Activated T-helper 1 cell treated with anti-CD3 and anti-CD28 coated beads, Interleukin-12 subunit alpha, Interleukin-12 subunit beta, Interleukin-2, Interleukin-4 antibody, amounts not matched to agents 30 ng/mL and 10 ng/mL and 1 ng/mL, durations not matched to agents 14 hours and 24 hours and 36 hours (primary cell): ENCODE results near the gene MS4A4E. TPM values are rescaled to one million over a fixed set of nuclear protein-coding genes. Genes with fewer than 3 reads are reported as not detected.
"Not testable (repeated sequence)": the region's sequence is repeated elsewhere in the genome, so short reads cannot be mapped to it uniquely, and the experiment has no call there.

Experiments
- DNase-seq: peaks from one replicate; pipeline ENCODE4 v3.0.0; 2021; ENCODE audit warnings: low spot score
- H3K27ac Mint-ChIP-seq: one replicate; pipeline ENCODE4 v1.8.0; 2021; ENCODE audit warnings: mild to moderate bottlenecking, mixed read lengths
- H3K27me3 Mint-ChIP-seq: one replicate; pipeline ENCODE4 v1.8.0; 2022; ENCODE audit warnings: mild to moderate bottlenecking, moderate library complexity, mixed read lengths; ENCODE audit not compliant: insufficient read depth
- H3K36me3 Mint-ChIP-seq: one replicate; pipeline ENCODE4 v1.8.0; 2021; ENCODE audit warnings: low read depth, mixed read lengths
- H3K4me1 Mint-ChIP-seq: one replicate; pipeline ENCODE4 v1.8.0; 2021; ENCODE audit warnings: low read depth, mixed read lengths
- H3K4me3 Mint-ChIP-seq: one replicate; pipeline ENCODE4 v1.8.0; 2021; ENCODE audit warnings: mild to moderate bottlenecking, moderate library complexity, mixed read lengths
- H3K9me3 Mint-ChIP-seq: one replicate; pipeline ENCODE4 v1.8.0; 2021; ENCODE audit warnings: mixed read lengths
- intact Hi-C: fragments of 100-400 bp; cut with micrococcal nuclease; formaldehyde crosslinking; loops from one replicate; pipeline ENCODE4 v1.15.1; 2024
- total RNA-seq: library from RNA; stranded (reverse); gene quantifications from 2 replicates; pipeline ENCODE4 v1.2.3, GENCODE V29; 2022

MS4A4E gene
- total RNA-seq, 1 donor from 2014 or later: not detected

GRCh38 chr11:60208951-60209350 is 34.0 kb downstream of the MS4A4E start:
- no peak overlapping the region for H3K27ac Mint-ChIP-seq
- H3K4me3 Mint-ChIP-seq: no peak overlapping the region
- H3K36me3 Mint-ChIP-seq: no peaks in the 10 kb centered on the region
- intact Hi-C loops: no loop called here
- H3K9me3 Mint-ChIP-seq: no peaks in the 10 kb centered on the region
- H3K27me3 Mint-ChIP-seq: no peaks in the 10 kb centered on the region
- no peak for DNase-seq
- no peaks in the 10 kb centered on the region for H3K4me1 Mint-ChIP-seq

- Mint-ChIP-seq H3K27ac (no peak overlapping the region), H3K9me3 (no peaks in the 10 kb centered on the region), H3K4me1 (no peaks in the 10 kb centered on the region), H3K4me3 (no peak overlapping the region), H3K36me3 (no peaks in the 10 kb centered on the region), H3K27me3 (no peaks in the 10 kb centered on the region)
- intact Hi-C loops: no loop called here
- DNase-seq: no peak
These were observed 34.6 kb downstream of the MS4A4E start for GRCh38 chr11:60208146-60208895.

GRCh38 chr11:60206616-60207015 is 36.3 kb downstream of the MS4A4E start:
- Mint-ChIP-seq H3K27me3 (no peaks in the 10 kb centered on the region), H3K36me3 (no peaks in the 10 kb centered on the region), H3K4me1 (no peaks in the 10 kb centered on the region), H3K27ac (no peak overlapping the region), H3K9me3 (peaks cover 3% of the 10 kb centered on the region), H3K4me3 (no peak overlapping the region)
- no peak for DNase-seq
- intact Hi-C loops: no loop called here

GRCh38 chr11:60204922-60205321 is 38.0 kb downstream of the MS4A4E start:
- intact Hi-C loops: no loop called here

GRCh38 chr11:60201334-60201733 is 41.6 kb downstream of the MS4A4E start:
- H3K36me3 Mint-ChIP-seq, DNase-seq, H3K4me1 Mint-ChIP-seq, H3K27ac Mint-ChIP-seq, H3K27me3 Mint-ChIP-seq, intact Hi-C loops, H3K9me3 Mint-ChIP-seq, H3K4me3 Mint-ChIP-seq: not testable (repeated sequence)

More at GRCh38 chr11:60204922-60205321, 38.0 kb downstream of the MS4A4E start:
- no peaks in the 10 kb centered on the region for H3K27me3 Mint-ChIP-seq
- DNase-seq: no peak
- H3K4me3 Mint-ChIP-seq: no peak overlapping the region
- H3K4me1 Mint-ChIP-seq: no peaks in the 10 kb centered on the region
- no peaks in the 10 kb centered on the region for H3K36me3 Mint-ChIP-seq
- H3K27ac Mint-ChIP-seq: no peak overlapping the region
- H3K9me3 Mint-ChIP-seq: peaks cover 3% of the 10 kb centered on the region

GRCh38 chr11:60197442-60197841 is 45.5 kb downstream of the MS4A4E start:
- Mint-ChIP-seq H3K36me3 (no peaks in the 10 kb centered on the region), H3K27ac (no peak overlapping the region), H3K4me3 (no peak overlapping the region), H3K27me3 (no peaks in the 10 kb centered on the region), H3K4me1 (no peaks in the 10 kb centered on the region), H3K9me3 (peaks cover 9% of the 10 kb centered on the region)
- intact Hi-C loops: no loop called here
- DNase-seq: no peak

- Mint-ChIP-seq H3K36me3 (no peaks in the 10 kb centered on the region), H3K27me3 (no peaks in the 10 kb centered on the region), H3K9me3 (peaks cover 6% of the 10 kb centered on the region), H3K4me3 (no peak overlapping the region), H3K27ac (no peak overlapping the region), H3K4me1 (no peaks in the 10 kb centered on the region)
- intact Hi-C loops: no loop called here
- DNase-seq: no peak
These were observed 47.0 kb downstream of the MS4A4E start for GRCh38 chr11:60195923-60196368.

- Mint-ChIP-seq H3K9me3 (peaks cover 6% of the 10 kb centered on the region), H3K27me3 (no peaks in the 10 kb centered on the region), H3K36me3 (no peaks in the 10 kb centered on the region), H3K27ac (no peak overlapping the region), H3K4me1 (no peaks in the 10 kb centered on the region), H3K4me3 (no peak overlapping the region)
- intact Hi-C loops: no loop called here
- DNase-seq: no peak
These were observed 48.4 kb downstream of the MS4A4E start for GRCh38 chr11:60194511-60194910.

- Mint-ChIP-seq H3K4me3 (no peak overlapping the region), H3K27ac (no peak overlapping the region), H3K9me3 (peaks cover 6% of the 10 kb centered on the region), H3K27me3 (no peaks in the 10 kb centered on the region), H3K36me3 (no peaks in the 10 kb centered on the region), H3K4me1 (no peaks in the 10 kb centered on the region)
- intact Hi-C loops: loop anchor here (1.0 kb wide), 1 partner anchor 371 kb away; no protein-coding TSS in a partner anchor
- peak; percentile 15 for DNase-seq
These were observed 49.1 kb downstream of the MS4A4E start for GRCh38 chr11:60193687-60194433.

- H3K36me3 Mint-ChIP-seq, H3K9me3 Mint-ChIP-seq, H3K4me1 Mint-ChIP-seq, DNase-seq, H3K27me3 Mint-ChIP-seq, H3K4me3 Mint-ChIP-seq, H3K27ac Mint-ChIP-seq, intact Hi-C loops: not testable (repeated sequence)
These were observed 50.4 kb downstream of the MS4A4E start for GRCh38 chr11:60192564-60192963.

- DNase-seq, H3K36me3 Mint-ChIP-seq, intact Hi-C loops, H3K4me1 Mint-ChIP-seq, H3K27me3 Mint-ChIP-seq, H3K27ac Mint-ChIP-seq, H3K9me3 Mint-ChIP-seq, H3K4me3 Mint-ChIP-seq: not testable (repeated sequence)
These were observed 54.5 kb downstream of the MS4A4E start for GRCh38 chr11:60188481-60188880.

- H3K27me3 Mint-ChIP-seq, intact Hi-C loops, H3K9me3 Mint-ChIP-seq, H3K27ac Mint-ChIP-seq, H3K4me1 Mint-ChIP-seq, H3K36me3 Mint-ChIP-seq, H3K4me3 Mint-ChIP-seq, DNase-seq: not testable (repeated sequence)
These were observed 56.8 kb downstream of the MS4A4E start for GRCh38 chr11:60186128-60186527.

- intact Hi-C loops, H3K9me3 Mint-ChIP-seq, H3K4me3 Mint-ChIP-seq, H3K27me3 Mint-ChIP-seq, DNase-seq, H3K4me1 Mint-ChIP-seq, H3K36me3 Mint-ChIP-seq, H3K27ac Mint-ChIP-seq: not testable (repeated sequence)
These were observed 57.5 kb downstream of the MS4A4E start for GRCh38 chr11:60185512-60185827.
